Nephron (organoid): ENCODE results near the gene STK4.

Source experiments
- H3K27ac Mint-ChIP-seq, 3 experiments: 2 replicates each; pipeline ENCODE4 v1.8.0; 2020; ENCODE audit warnings: mixed read lengths in 3 of 3, mild to moderate bottlenecking in 2 of 3, moderate library complexity in 1 of 3
- H3K27me3 Mint-ChIP-seq: 2 replicates; pipeline ENCODE4 v1.8.0; 2021; ENCODE audit warnings: low read depth, mild to moderate bottlenecking, moderate library complexity, mixed read lengths
- H3K36me3 Mint-ChIP-seq: 2 replicates; pipeline ENCODE4 v1.8.0; 2020; ENCODE audit warnings: low read depth, mixed read lengths
- H3K4me1 Mint-ChIP-seq: 2 replicates; pipeline ENCODE4 v1.8.0; 2020; ENCODE audit warnings: mixed read lengths
- H3K4me3 Mint-ChIP-seq, 3 experiments: 2 replicates each; pipeline ENCODE4 v1.8.0; 2020; ENCODE audit warnings: mild to moderate bottlenecking in 3 of 3, mixed read lengths in 3 of 3, moderate library complexity in 2 of 3
- H3K9me3 Mint-ChIP-seq: 2 replicates; pipeline ENCODE4 v1.8.0; 2020; ENCODE audit warnings: mixed read lengths
- TF ChIP-seq, protein P1 (sequence below), 3 experiments: fragments of 200-600 bp; sonication (generic); IDR thresholded peaks; one replicate each; pipeline ENCODE4 v1.5.0; 2021; ENCODE audit warnings: antibody characterized with exemption in 3 of 3; ENCODE audit not compliant: unreplicated experiment in 3 of 3

Gene STK4

DNA sequence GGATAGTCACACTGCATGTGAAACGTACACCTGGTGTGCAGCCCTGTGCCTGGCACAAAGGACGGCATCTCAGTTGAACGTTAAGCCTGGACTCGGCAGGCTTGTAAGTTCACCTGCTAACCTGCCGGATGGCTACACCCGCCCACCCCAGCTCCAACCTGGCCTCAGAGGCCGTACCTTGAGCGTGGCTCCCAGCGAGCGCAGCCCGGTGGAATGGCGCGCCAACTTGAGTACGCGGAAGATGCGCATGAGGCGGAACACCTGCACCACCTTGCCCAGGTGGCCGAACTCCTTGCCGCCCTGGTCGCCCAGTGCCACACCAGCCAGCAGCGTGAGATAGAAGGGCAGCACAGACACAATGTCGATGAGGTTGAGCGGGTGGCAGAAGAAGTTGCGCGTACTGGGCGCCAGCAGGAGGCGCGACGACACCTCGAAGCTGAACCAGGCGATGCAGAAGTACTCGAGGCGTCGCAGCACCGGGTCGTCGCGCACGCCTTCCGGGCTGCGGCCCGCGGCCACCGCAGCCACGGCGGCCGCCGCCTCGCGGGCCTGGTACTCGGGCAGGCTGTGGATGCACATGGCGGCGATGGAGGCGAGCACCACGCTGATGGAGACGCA lies 131.3 kb downstream of the STK4 start:
- TF ChIP-seq, protein P1, sequence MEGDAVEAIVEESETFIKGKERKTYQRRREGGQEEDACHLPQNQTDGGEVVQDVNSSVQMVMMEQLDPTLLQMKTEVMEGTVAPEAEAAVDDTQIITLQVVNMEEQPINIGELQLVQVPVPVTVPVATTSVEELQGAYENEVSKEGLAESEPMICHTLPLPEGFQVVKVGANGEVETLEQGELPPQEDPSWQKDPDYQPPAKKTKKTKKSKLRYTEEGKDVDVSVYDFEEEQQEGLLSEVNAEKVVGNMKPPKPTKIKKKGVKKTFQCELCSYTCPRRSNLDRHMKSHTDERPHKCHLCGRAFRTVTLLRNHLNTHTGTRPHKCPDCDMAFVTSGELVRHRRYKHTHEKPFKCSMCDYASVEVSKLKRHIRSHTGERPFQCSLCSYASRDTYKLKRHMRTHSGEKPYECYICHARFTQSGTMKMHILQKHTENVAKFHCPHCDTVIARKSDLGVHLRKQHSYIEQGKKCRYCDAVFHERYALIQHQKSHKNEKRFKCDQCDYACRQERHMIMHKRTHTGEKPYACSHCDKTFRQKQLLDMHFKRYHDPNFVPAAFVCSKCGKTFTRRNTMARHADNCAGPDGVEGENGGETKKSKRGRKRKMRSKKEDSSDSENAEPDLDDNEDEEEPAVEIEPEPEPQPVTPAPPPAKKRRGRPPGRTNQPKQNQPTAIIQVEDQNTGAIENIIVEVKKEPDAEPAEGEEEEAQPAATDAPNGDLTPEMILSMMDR (IDR thresholded peaks at IDR 0.05; ENCODE audit: unreplicated experiment in 3 of 3): no peak
- Mint-ChIP-seq H3K27me3 (peaks cover 68% of the 10 kb centered on the region), H3K36me3 (no peaks in the 10 kb centered on the region), H3K4me1 (no peaks in the 10 kb centered on the region), H3K9me3 (no peaks in the 10 kb centered on the region), H3K27ac (no peak overlapping the region), H3K4me3 (peak overlapping the region in 1 of 3 experiments; percentile 29)

GRCh38 chr20:45098103-45098773 lies 131.9 kb downstream of the STK4 start:
- H3K4me1 Mint-ChIP-seq: no peaks in the 10 kb centered on the region
- TF ChIP-seq, protein P1 (IDR thresholded peaks at IDR 0.05; ENCODE audit: unreplicated experiment in 3 of 3): peak in 1 of 3 experiments; percentile 9
- no peak overlapping the region for H3K27ac Mint-ChIP-seq
- H3K9me3 Mint-ChIP-seq: no peaks in the 10 kb centered on the region
- no peaks in the 10 kb centered on the region for H3K36me3 Mint-ChIP-seq
- H3K27me3 Mint-ChIP-seq: peaks cover 71% of the 10 kb centered on the region
- H3K4me3 Mint-ChIP-seq: no peak overlapping the region

DNA sequence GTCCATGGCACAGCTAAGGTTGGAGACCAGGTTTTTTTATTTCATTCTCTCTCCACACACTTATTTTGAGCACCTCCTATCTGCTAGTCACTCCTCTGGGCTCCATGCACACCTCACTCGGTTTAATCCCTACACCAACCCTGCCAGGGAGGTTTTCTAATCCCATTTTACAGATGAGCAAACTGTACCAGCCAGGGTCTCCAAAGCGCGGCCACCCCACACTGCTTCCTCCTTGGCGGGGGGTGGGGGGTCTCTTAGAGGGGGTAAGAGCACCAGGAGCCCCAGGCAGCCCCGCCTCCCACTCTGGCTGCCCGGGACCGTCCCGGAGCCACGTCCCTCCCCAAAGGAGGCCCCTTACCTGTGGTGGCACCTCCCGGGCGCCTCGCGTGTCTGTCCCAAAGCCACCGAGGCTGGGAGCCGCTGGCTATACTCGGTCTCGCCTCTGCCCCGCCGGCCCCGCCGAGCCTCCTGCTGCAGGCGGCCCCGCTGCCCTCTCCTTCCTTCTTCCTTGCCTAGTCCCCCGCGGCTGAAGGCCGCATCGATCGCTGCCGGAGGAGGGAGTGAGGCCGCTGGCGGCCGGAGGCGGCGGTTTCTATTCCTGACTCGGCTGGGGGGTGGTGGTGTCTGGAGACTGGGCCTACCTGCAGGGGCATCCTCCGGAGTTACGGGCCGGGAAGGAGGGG lies 134.4 kb downstream of the STK4 start, which contains the start of gene KCNS1:
KCNS1 (minus strand) TSS at position 565 of the 683 bp plus-strand sequence. CDS start 1,891 bp downstream, outside the sequence.
- Mint-ChIP-seq H3K4me3 (peak within 1 kb of the TSS in 2 of 3 experiments; percentile 47 to 60), H3K27me3 (peaks cover 80% of the 10 kb centered on the region), H3K36me3 (no peaks in the 10 kb centered on the region), H3K27ac (no peak within 1 kb of the TSS), H3K9me3 (no peaks in the 10 kb centered on the region), H3K4me1 (no peaks in the 10 kb centered on the region)
- TF ChIP-seq, protein P1 (IDR thresholded peaks at IDR 0.05; ENCODE audit: unreplicated experiment in 3 of 3): no peak

- H3K36me3 Mint-ChIP-seq: no peaks in the 10 kb centered on the region
- no peak overlapping the region for H3K4me3 Mint-ChIP-seq
- no peaks in the 10 kb centered on the region for H3K4me1 Mint-ChIP-seq
- TF ChIP-seq, protein P1 (IDR thresholded peaks at IDR 0.05; ENCODE audit: unreplicated experiment in 3 of 3): no peak
- no peaks in the 10 kb centered on the region for H3K9me3 Mint-ChIP-seq
- no peak overlapping the region for H3K27ac Mint-ChIP-seq
- H3K27me3 Mint-ChIP-seq: peaks cover 76% of the 10 kb centered on the region
Observed at GRCh38 chr20:45101333-45101850, 135.1 kb downstream of the STK4 start.

- Mint-ChIP-seq H3K4me1 (no peaks in the 10 kb centered on the region), H3K9me3 (no peaks in the 10 kb centered on the region), H3K27me3 (peaks cover 72% of the 10 kb centered on the region), H3K4me3 (no peak overlapping the region), H3K27ac (no peak overlapping the region), H3K36me3 (no peaks in the 10 kb centered on the region)
- TF ChIP-seq, protein P1 (IDR thresholded peaks at IDR 0.05; ENCODE audit: unreplicated experiment in 3 of 3): no peak
Observed at GRCh38 chr20:45103072-45103471, 136.8 kb downstream of the STK4 start.
